Type B pancreatic cell (in vitro differentiated cells): ENCODE data around the gene HELB. TPM values are rescaled to one million over a fixed set of nuclear protein-coding genes. Genes with fewer than 3 reads are reported as not detected.
"Not testable (repeated sequence)": the region's sequence is repeated elsewhere in the genome, so short reads cannot be mapped to it uniquely, and the experiment has no call there.

Source experiments
- DNase-seq: peaks from one replicate; pipeline ENCODE4 v3.0.0; 2021; ENCODE audit warnings: mixed read lengths; ENCODE audit not compliant: unreplicated experiment; ENCODE audit errors: extremely low spot score
- H3K27ac Mint-ChIP-seq: 2 replicates; pipeline ENCODE4 v1.8.0; 2021; ENCODE audit warnings: mild to moderate bottlenecking, mixed read lengths
- H3K27me3 Mint-ChIP-seq: 2 replicates; pipeline ENCODE4 v1.8.0; 2021; ENCODE audit warnings: mixed read lengths
- H3K36me3 Mint-ChIP-seq: 2 replicates; pipeline ENCODE4 v1.8.0; 2021; ENCODE audit warnings: mixed read lengths
- H3K4me1 Mint-ChIP-seq: one replicate; pipeline ENCODE4 v1.8.0; 2021; ENCODE audit warnings: mixed read lengths; ENCODE audit not compliant: unreplicated experiment
- H3K4me3 Mint-ChIP-seq: 2 replicates; pipeline ENCODE4 v1.8.0; 2021; ENCODE audit warnings: mild to moderate bottlenecking, mixed read lengths
- H3K9me3 Mint-ChIP-seq: 2 replicates; pipeline ENCODE4 v1.8.0; 2021; ENCODE audit warnings: mixed read lengths
- total RNA-seq: library from RNA; stranded (reverse); gene quantifications from 2 replicates; pipeline ENCODE4 v1.2.1, GENCODE V29; 2021; ENCODE audit warnings: low replicate concordance
- TF ChIP-seq, protein P1 (sequence below): fragments of 200-600 bp; sonication (generic); conservative IDR thresholded peaks from 2 replicates; pipeline ENCODE4 v1.5.0; 2021; ENCODE audit warnings: antibody characterized with exemption, mild to moderate bottlenecking

Gene HELB
- total RNA-seq, 1 donor from 2014 or later: 5.5 TPM

DNA sequence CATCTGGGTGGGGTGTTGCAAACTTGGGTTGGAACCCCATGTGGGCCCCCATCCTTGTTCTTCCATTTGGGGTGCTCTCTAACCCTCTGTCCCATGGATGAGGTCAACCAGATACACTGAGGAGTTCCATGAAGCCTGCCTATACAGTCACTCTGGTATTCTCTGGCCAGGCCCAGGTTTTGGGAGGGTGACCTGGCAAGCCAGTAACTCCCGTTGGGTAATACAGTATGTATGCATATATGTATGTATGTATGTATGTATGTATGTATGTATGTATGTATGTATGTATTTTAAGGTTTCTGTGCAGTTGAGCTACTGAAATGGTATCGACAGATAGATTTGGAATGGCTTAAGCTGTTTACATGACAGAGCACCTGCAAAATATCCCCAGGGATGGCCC lies 12.8 kb upstream of the HELB start:
- DNase-seq: no peak
- Mint-ChIP-seq H3K4me3 (no peak overlapping the region), H3K27me3 (no peaks in the 10 kb centered on the region), H3K4me1 (no peaks in the 10 kb centered on the region), H3K36me3 (no peaks in the 10 kb centered on the region), H3K27ac (no peak overlapping the region), H3K9me3 (no peaks in the 10 kb centered on the region)
- TF ChIP-seq, protein P1, sequence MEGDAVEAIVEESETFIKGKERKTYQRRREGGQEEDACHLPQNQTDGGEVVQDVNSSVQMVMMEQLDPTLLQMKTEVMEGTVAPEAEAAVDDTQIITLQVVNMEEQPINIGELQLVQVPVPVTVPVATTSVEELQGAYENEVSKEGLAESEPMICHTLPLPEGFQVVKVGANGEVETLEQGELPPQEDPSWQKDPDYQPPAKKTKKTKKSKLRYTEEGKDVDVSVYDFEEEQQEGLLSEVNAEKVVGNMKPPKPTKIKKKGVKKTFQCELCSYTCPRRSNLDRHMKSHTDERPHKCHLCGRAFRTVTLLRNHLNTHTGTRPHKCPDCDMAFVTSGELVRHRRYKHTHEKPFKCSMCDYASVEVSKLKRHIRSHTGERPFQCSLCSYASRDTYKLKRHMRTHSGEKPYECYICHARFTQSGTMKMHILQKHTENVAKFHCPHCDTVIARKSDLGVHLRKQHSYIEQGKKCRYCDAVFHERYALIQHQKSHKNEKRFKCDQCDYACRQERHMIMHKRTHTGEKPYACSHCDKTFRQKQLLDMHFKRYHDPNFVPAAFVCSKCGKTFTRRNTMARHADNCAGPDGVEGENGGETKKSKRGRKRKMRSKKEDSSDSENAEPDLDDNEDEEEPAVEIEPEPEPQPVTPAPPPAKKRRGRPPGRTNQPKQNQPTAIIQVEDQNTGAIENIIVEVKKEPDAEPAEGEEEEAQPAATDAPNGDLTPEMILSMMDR: no peak

DNA sequence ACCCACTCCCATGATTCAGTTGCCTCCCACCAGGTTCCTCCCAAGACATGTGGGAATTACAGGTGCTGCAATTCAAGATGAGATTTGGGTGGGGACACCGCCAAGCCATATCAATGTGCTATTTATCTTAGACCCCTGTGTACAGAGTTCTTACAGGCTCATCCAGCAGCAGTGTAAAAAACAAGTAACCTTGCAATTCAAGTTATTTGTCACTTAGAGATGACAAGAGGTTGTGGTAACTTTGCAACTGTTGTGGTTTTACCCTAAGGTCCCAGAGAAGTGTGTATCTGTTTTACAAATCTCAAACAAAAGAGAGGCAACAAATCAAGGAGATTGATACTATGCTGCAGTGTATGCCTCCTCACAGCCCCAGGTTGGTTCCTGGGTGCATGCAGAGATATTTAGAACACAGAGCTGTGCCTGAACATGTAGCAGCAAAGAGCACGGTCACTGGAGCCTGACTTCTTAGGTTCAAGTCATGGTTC lies 11.5 kb upstream of the HELB start:
- no peaks in the 10 kb centered on the region for H3K36me3 Mint-ChIP-seq
- TF ChIP-seq, protein P1: no peak

DNA sequence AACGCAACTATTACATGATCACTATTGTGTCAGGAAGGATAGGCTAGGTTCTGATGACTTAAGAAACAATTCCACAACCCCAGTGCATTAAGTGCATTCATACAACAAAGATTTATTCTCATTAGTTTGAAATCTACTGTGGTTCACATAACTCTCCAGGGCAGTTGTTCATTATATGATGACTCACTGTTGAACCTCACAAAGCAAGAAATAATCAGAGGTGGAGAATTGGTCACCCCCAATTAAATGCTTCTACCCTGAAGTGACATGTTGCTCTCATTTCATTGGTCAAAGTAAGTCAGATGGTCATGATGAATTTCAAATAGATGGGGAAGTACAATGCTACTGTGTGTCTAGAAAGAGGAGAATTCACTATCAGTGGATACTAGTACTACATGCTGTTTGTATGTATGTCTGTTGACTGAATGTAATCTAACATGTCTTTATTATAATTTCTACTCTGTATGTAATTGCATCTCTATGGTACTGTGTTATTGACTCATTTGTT lies 6.1 kb upstream of the HELB start:
- H3K27me3 Mint-ChIP-seq: peaks cover 22% of the 10 kb centered on the region
- H3K27ac Mint-ChIP-seq: no peak overlapping the region
- H3K4me1 Mint-ChIP-seq: no peaks in the 10 kb centered on the region
- no peak overlapping the region for H3K4me3 Mint-ChIP-seq
- TF ChIP-seq, protein P1: no peak
- no peak for DNase-seq
- H3K9me3 Mint-ChIP-seq: no peaks in the 10 kb centered on the region
- H3K36me3 Mint-ChIP-seq: no peaks in the 10 kb centered on the region

More for the DNA sequence above, 11.5 kb upstream of the HELB start:
- H3K4me1 Mint-ChIP-seq: no peaks in the 10 kb centered on the region
- no peak for DNase-seq
- H3K9me3 Mint-ChIP-seq: no peaks in the 10 kb centered on the region
- H3K4me3 Mint-ChIP-seq: no peak overlapping the region
- H3K27ac Mint-ChIP-seq: no peak overlapping the region
- no peaks in the 10 kb centered on the region for H3K27me3 Mint-ChIP-seq

DNA sequence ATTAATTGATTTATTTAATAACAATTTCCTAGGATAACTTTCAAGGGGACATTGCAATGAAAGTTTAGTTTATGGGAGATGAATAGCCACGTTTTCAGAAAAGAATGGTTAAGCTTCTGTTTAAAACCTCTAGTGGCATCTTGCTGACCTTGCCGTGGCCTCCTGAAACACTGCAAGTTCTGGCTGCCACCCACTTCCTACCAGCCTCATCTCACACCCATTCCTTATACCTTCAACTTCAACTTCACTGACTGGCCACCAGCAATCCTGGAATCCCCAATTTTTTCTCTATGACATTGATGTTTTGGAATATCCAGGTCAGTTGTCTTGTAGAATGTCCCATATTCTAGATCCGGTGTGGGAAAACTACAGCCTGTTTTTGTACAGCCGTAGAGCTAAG lies 5.2 kb upstream of the HELB start:
- no peak for DNase-seq
- Mint-ChIP-seq H3K9me3 (no peaks in the 10 kb centered on the region), H3K36me3 (no peaks in the 10 kb centered on the region), H3K4me1 (no peaks in the 10 kb centered on the region), H3K27ac (no peak overlapping the region), H3K4me3 (no peak overlapping the region), H3K27me3 (peaks cover 27% of the 10 kb centered on the region)
- TF ChIP-seq, protein P1: no peak

DNA sequence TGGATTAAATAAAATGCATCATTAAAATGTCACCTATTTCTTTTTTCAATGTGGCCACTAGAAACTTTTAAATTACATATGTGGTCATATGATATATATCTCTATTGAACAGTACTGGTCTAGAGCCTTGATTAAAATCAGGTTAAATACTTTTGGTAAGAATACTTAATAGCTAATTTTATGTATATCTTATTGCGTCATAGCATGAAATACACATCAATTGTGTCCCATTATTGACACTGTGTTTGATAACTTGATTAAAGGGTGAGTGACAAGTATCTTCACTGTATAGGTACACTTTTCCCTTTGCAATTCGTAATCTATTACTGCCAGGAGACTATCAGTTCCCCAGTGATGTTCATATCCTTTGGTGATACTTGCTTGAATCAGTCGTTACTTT lies 4.4 kb upstream of the HELB start:
- peaks cover 28% of the 10 kb centered on the region for H3K27me3 Mint-ChIP-seq
- TF ChIP-seq, protein P1: no peak
- H3K9me3 Mint-ChIP-seq: no peaks in the 10 kb centered on the region
- H3K27ac Mint-ChIP-seq: no peak overlapping the region
- H3K36me3 Mint-ChIP-seq: no peaks in the 10 kb centered on the region
- H3K4me3 Mint-ChIP-seq: no peak overlapping the region
- no peak for DNase-seq
- H3K4me1 Mint-ChIP-seq: peaks cover 7% of the 10 kb centered on the region

DNA sequence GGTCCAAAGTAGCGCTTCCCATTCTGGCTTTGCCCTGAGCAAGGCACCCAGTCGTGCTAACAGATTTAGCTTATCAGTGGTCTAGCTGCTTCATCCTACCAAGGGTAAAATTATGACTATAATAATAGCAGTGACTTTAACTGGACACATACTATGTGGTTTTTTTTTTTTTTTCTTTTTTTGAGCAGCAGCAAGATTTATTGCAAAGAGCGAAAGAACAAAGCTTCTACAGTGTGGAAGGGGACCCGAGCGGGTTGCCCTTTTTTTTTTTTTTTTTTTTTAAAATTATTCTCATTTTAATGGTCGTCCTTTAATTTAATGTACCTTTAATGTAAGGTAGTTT lies 505 bp downstream of the HELB start:
- TF ChIP-seq, protein P1: no peak
- peak overlapping the region; percentile 98 for H3K27ac Mint-ChIP-seq

DNA sequence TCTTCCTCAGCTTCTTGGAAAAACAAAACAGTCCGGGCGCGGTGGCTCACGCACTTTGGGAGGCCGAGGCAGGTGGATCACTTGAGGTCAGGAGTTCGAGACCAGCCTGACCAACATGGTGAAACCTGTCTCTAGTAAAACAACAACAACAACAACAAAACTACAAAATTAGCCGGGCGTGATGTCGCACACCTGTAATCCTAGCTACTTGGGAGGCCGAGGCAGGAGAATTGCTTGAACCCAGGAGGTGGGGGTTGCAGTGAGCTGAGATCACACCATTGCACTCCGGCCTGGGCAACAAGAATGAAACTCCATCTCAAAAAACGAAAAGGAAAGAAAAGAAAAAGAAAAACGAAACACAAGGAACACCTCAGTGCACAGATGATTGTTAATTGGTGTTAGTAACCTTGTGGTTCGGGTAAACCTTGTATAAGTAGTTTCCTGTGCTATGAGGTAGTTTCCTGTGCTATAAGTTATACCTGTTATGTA lies 1.1 kb downstream of the HELB start:
- Mint-ChIP-seq H3K4me1 (peaks cover 12% of the 10 kb centered on the region), H3K27me3 (peaks cover 25% of the 10 kb centered on the region), H3K4me3 (peak overlapping the region; percentile 100)
- H3K27ac Mint-ChIP-seq, H3K9me3 Mint-ChIP-seq, H3K36me3 Mint-ChIP-seq, DNase-seq: not testable (repeated sequence)

More for the DNA sequence above, 505 bp downstream of the HELB start:
- H3K4me3 Mint-ChIP-seq: peak overlapping the region; percentile 100
- no peaks in the 10 kb centered on the region for H3K36me3 Mint-ChIP-seq
- H3K9me3 Mint-ChIP-seq: no peaks in the 10 kb centered on the region
- peaks cover 25% of the 10 kb centered on the region for H3K27me3 Mint-ChIP-seq
- DNase-seq: no peak
- peaks cover 12% of the 10 kb centered on the region for H3K4me1 Mint-ChIP-seq
